ENCODE data around the gene CCDC27. TPM values are rescaled to one million over a fixed set of nuclear protein-coding genes. Genes with fewer than 3 reads are reported as not detected.
"Not testable (repeated sequence)": the region's sequence is repeated elsewhere in the genome, so short reads cannot be mapped to it uniquely, and the experiment has no call there.

The CCDC27 gene
- total and polyA plus RNA-seq, 8 donors, result not detected

GRCh38 chr1:3746389-3746829, 5.8 kb upstream of the CCDC27 start:
- Histone ChIP-seq H3K4me3 (peak overlapping the region; percentile 72 to 85 (median 80)), H3K27me3 (no peaks in the 10 kb centered on the region), H3K9me3 (no peaks in the 10 kb centered on the region), H3K36me3 (peaks cover 15 to 39% (median 20%) of the 10 kb centered on the region in 4 donors), H3K27ac (peak overlapping the region; percentile 55 to 83 (median 74)), H3K4me1 (peaks cover 19 to 44% (median 32%) of the 10 kb centered on the region in 4 donors)
- DNase-seq, result no peak
- WGBS, 5 donors, result 15 to 27% (median 20%) methylated on average over 21 to 35 of the region's 35 CpGs
- TF ChIP-seq EP300 (IDR thresholded peaks at IDR 0.05), result no peak
- TF ChIP-seq POLR2A (IDR thresholded peaks at IDR 0.05), result no peak
- TF ChIP-seq, protein P1, sequence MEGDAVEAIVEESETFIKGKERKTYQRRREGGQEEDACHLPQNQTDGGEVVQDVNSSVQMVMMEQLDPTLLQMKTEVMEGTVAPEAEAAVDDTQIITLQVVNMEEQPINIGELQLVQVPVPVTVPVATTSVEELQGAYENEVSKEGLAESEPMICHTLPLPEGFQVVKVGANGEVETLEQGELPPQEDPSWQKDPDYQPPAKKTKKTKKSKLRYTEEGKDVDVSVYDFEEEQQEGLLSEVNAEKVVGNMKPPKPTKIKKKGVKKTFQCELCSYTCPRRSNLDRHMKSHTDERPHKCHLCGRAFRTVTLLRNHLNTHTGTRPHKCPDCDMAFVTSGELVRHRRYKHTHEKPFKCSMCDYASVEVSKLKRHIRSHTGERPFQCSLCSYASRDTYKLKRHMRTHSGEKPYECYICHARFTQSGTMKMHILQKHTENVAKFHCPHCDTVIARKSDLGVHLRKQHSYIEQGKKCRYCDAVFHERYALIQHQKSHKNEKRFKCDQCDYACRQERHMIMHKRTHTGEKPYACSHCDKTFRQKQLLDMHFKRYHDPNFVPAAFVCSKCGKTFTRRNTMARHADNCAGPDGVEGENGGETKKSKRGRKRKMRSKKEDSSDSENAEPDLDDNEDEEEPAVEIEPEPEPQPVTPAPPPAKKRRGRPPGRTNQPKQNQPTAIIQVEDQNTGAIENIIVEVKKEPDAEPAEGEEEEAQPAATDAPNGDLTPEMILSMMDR (IDR thresholded peaks at IDR 0.05), result no peak
- TF ChIP-seq POLR2AphosphoS5 (IDR thresholded peaks at IDR 0.05), result no peak
- intact Hi-C loops (cut with DNase I; ENCODE audit: low total_unique reads), result no loop called here

DNA sequence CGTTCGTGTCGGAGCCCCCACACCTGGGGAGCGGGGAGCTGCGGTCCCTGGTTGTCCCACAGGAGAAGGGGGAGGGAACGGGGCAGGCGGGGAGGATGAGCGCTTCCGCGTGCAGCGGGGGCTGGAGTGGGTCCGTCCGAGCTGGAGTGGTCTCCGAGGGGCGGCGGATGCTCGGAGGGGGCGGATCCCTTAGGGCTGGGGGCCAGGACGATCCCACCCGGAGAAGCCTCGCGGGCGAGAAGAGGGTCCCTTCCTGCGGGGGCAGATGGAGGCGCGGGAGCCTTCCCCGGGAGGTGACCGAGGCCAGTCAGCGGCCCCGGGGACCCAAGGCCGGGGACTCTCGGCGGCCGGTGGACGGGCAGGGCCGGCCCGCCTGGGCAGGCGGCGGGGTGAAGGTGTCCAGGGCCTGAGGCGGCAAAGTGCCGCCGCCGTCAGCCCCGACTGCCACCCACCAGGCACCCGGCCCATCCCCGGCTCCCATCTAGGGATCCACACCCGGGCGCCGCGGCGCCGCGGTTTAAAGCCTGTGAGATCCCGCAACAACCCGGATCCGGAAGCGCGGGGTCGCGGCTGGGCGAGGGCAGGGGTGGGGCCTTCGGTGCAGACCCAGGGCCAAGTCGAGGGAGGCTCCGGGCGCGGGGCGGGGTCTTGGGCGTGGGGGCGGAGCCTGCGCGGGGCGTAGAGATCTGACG, 5.3 kb upstream of the CCDC27 start:
- 1% methylated on average over 16 to 73 of the region's 73 CpGs for WGBS, 5 donors
- Histone ChIP-seq H3K9me3 (no peaks in the 10 kb centered on the region), H3K27me3 (peaks cover 0 to under 1% (median 0%) of the 10 kb centered on the region in 3 donors), H3K4me3 (peak overlapping the region; percentile 72 to 85 (median 80)), H3K36me3 (peaks cover 11 to 33% (median 14%) of the 10 kb centered on the region in 4 donors), H3K27ac (peak overlapping the region; percentile 55 to 83 (median 74)), H3K4me1 (peaks cover 19 to 44% (median 32%) of the 10 kb centered on the region in 4 donors)
- DNase-seq, result peak; percentile 93 to 96
- TF ChIP-seq EP300 (IDR thresholded peaks at IDR 0.05) (no peak), POLR2AphosphoS5 (IDR thresholded peaks at IDR 0.05) (peak in 1 of 3 donors; percentile 52), POLR2A (IDR thresholded peaks at IDR 0.05) (no peak)
- TF ChIP-seq, protein P1 (IDR thresholded peaks at IDR 0.05), result no peak
- intact Hi-C loops (cut with DNase I; ENCODE audit: low total_unique reads), result no loop called here

GRCh38 chr1:3747522-3747848, 4.8 kb upstream of the CCDC27 start:
- no peak for TF ChIP-seq POLR2AphosphoS5 (IDR thresholded peaks at IDR 0.05)
- TF ChIP-seq, protein P1 (IDR thresholded peaks at IDR 0.05), result no peak
- no peak for TF ChIP-seq EP300 (IDR thresholded peaks at IDR 0.05)
- TF ChIP-seq POLR2A (IDR thresholded peaks at IDR 0.05), result no peak
- no peak for DNase-seq
- H3K4me3 ChIP-seq, result peak overlapping the region; percentile 72 to 85 (median 80)
- peaks cover 6 to 28% (median 9%) of the 10 kb centered on the region in 4 donors for H3K36me3 ChIP-seq
- peak overlapping the region in 4 of 5 donors; percentile 66 to 83 (median 78) for H3K27ac ChIP-seq
- WGBS, 5 donors, result 27 to 46% (median 35%) methylated on average over 6 of the region's 6 CpGs
- intact Hi-C loops (cut with DNase I; ENCODE audit: low total_unique reads), result no loop called here
- H3K4me1 ChIP-seq, result peaks cover 19 to 44% (median 32%) of the 10 kb centered on the region in 4 donors
- H3K9me3 ChIP-seq, result no peaks in the 10 kb centered on the region
- H3K27me3 ChIP-seq, result peaks cover 0 to 6% (median 0%) of the 10 kb centered on the region in 3 donors

DNA sequence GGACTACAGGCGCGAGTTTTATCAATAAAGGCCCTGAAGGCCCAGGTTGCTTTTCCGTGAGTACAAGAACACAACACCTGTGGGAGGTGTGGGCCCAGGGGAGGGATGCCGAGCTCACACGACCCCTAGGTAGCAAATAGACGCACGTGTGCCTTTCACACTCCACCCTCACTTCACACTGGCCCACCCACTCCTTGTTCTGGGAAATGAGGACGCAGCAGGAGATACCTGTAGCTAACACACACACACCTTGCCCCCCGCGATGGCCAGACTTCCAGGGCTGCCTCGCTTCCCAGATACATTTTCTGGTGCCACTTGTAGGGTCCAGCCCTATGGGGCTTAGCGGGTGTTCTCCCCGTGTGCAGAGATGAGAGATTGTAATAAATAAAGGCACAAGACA, 4.3 kb upstream of the CCDC27 start:
- Histone ChIP-seq H3K9me3 (no peaks in the 10 kb centered on the region), H3K36me3 (peaks cover 2 to 24% (median 5%) of the 10 kb centered on the region in 4 donors), H3K4me1 (peaks cover 19 to 44% (median 32%) of the 10 kb centered on the region in 4 donors), H3K27me3 (peaks cover 0 to 10% (median 0%) of the 10 kb centered on the region in 3 donors), H3K27ac (no peak overlapping the region), H3K4me3 (peak overlapping the region; percentile 72 to 85 (median 80))
- intact Hi-C loops (cut with DNase I; ENCODE audit: low total_unique reads), result no loop called here
- no peak for DNase-seq
- WGBS, 5 donors, result 66 to 76% (median 71%) methylated on average over 13 of the region's 13 CpGs
- TF ChIP-seq POLR2AphosphoS5 (IDR thresholded peaks at IDR 0.05) (no peak), EP300 (IDR thresholded peaks at IDR 0.05) (no peak), POLR2A (IDR thresholded peaks at IDR 0.05) (no peak)
- TF ChIP-seq, protein P1 (IDR thresholded peaks at IDR 0.05), result no peak

GRCh38 chr1:3748316-3748900, 3.8 kb upstream of the CCDC27 start:
- H3K4me1 ChIP-seq, result peaks cover 19 to 44% (median 32%) of the 10 kb centered on the region in 4 donors
- H3K36me3 ChIP-seq, result peaks cover 0 to 19% (median under 1%) of the 10 kb centered on the region in 4 donors
- intact Hi-C loops (cut with DNase I; ENCODE audit: low total_unique reads); DNase-seq; H3K4me3 ChIP-seq; H3K9me3 ChIP-seq; H3K27ac ChIP-seq: not testable (repeated sequence)
- peaks cover 0 to 13% (median 0%) of the 10 kb centered on the region in 3 donors for H3K27me3 ChIP-seq
- WGBS, 5 donors, result 75 to 85% (median 82%) methylated on average over 15 of the region's 15 CpGs
